Astrocyte (in vitro differentiated cells and primary cell): Measurements from ENCODE around the gene SCGB2A2. TPM values are rescaled to one million over a fixed set of nuclear protein-coding genes. Genes with fewer than 3 reads are reported as not detected.

Experiments used
- DNase-seq: peaks from one replicate; pipeline ENCODE4 v3.0.0-alpha.2; 2010; ENCODE audit warnings: low read depth
- FAIRE-seq: peaks from 2 replicates; lab custom pipeline; 2011; peaks lifted over from hg19 to GRCh38; lab: Jason Lieb, UNC
- H2AFZ ChIP-seq: 2 replicates; pipeline ENCODE4 v1.6.0; 2012; ENCODE audit warnings: low read depth, low read length, inconsistent platforms
- H3K27ac ChIP-seq: 2 replicates; pipeline ENCODE4 v1.5.1; 2011; ENCODE audit warnings: low read depth, low read length, inconsistent platforms
- H3K27me3 ChIP-seq: 2 replicates; pipeline ENCODE4 v1.6.0; 2011; ENCODE audit warnings: low read length, inconsistent platforms; ENCODE audit not compliant: insufficient read depth
- H3K36me3 ChIP-seq: 2 replicates; pipeline ENCODE4 v1.5.1; 2011; ENCODE audit warnings: low read length, inconsistent platforms; ENCODE audit not compliant: insufficient read depth
- H3K4me1 ChIP-seq: 2 replicates; pipeline ENCODE4 v1.5.1; 2011; ENCODE audit warnings: low read length, inconsistent platforms; ENCODE audit not compliant: insufficient read depth
- H3K4me2 ChIP-seq: 2 replicates; pipeline ENCODE4 v1.6.0; 2012; ENCODE audit warnings: low read length, inconsistent platforms
- H3K4me3 ChIP-seq: 2 replicates; pipeline ENCODE4 v1.5.1; 2011; ENCODE audit warnings: low read depth, mild to moderate bottlenecking, low read length, inconsistent platforms; ENCODE audit not compliant: insufficient read depth
- H3K79me2 ChIP-seq: 2 replicates; pipeline ENCODE4 v1.6.0; 2012; ENCODE audit warnings: mild to moderate bottlenecking, low read length, inconsistent platforms; ENCODE audit not compliant: insufficient read depth
- H3K9ac ChIP-seq: 2 replicates; pipeline ENCODE4 v1.6.0; 2012; ENCODE audit warnings: mild to moderate bottlenecking, low read length, inconsistent platforms
- H3K9me3 ChIP-seq: 2 replicates; pipeline ENCODE4 v1.5.1; 2012; ENCODE audit warnings: low read depth, mild to moderate bottlenecking, low read length, inconsistent platforms; ENCODE audit not compliant: insufficient read depth
- H4K20me1 ChIP-seq: 2 replicates; pipeline ENCODE4 v1.6.0; 2012; ENCODE audit warnings: low read length, inconsistent platforms; ENCODE audit not compliant: insufficient read depth
- H3K27ac Mint-ChIP-seq: one replicate; pipeline ENCODE4 v1.8.0; 2021; ENCODE audit warnings: mild to moderate bottlenecking, mixed read lengths; ENCODE audit not compliant: unreplicated experiment
- H3K27me3 Mint-ChIP-seq: one replicate; pipeline ENCODE4 v1.8.0; 2021; ENCODE audit warnings: low read depth, mixed read lengths; ENCODE audit not compliant: unreplicated experiment
- H3K36me3 Mint-ChIP-seq: one replicate; pipeline ENCODE4 v1.8.0; 2021; ENCODE audit warnings: low read depth, mixed read lengths; ENCODE audit not compliant: unreplicated experiment
- H3K4me1 Mint-ChIP-seq: one replicate; pipeline ENCODE4 v1.8.0; 2021; ENCODE audit warnings: low read depth, mixed read lengths; ENCODE audit not compliant: unreplicated experiment
- H3K4me3 Mint-ChIP-seq: one replicate; pipeline ENCODE4 v1.8.0; 2021; ENCODE audit warnings: mild to moderate bottlenecking, moderate library complexity, mixed read lengths; ENCODE audit not compliant: unreplicated experiment
- H3K9me3 Mint-ChIP-seq: one replicate; pipeline ENCODE4 v1.8.0; 2021; ENCODE audit warnings: mild to moderate bottlenecking, mixed read lengths; ENCODE audit not compliant: unreplicated experiment
- CTCF ChIP-seq: IDR thresholded peaks from 2 replicates; pipeline ENCODE4 v1.5.1; 2011; ENCODE audit warnings: low read depth, mild to moderate bottlenecking, inconsistent platforms, low read length, moderate library complexity; ENCODE audit not compliant: insufficient read depth
- EZH2 ChIP-seq: IDR thresholded peaks from 2 replicates; pipeline ENCODE4 v1.6.1; 2012; ENCODE audit warnings: mild to moderate bottlenecking, low read length, inconsistent platforms; ENCODE audit not compliant: insufficient read depth
- total RNA-seq: library from RNA; stranded (reverse); gene quantifications from 2 replicates; pipeline ENCODE4 v1.2.1, GENCODE V29; 2021

SCGB2A2 gene
- total RNA-seq, 1 donor from 2014 or later: not detected

- Histone ChIP-seq H3K4me2 (no peak overlapping the region), H3K79me2 (no peaks in the 10 kb centered on the region), H3K27ac (no peak overlapping the region), H4K20me1 (no peaks in the 10 kb centered on the region), H3K4me1 (no peaks in the 10 kb centered on the region), H3K27me3 (no peaks in the 10 kb centered on the region), H2AFZ (no peak overlapping the region), H3K9ac (no peak overlapping the region), H3K9me3 (no peaks in the 10 kb centered on the region), H3K36me3 (no peaks in the 10 kb centered on the region), H3K4me3 (no peak overlapping the region)
- H3K27me3 Mint-ChIP-seq: peaks cover 31% of the 10 kb centered on the region
- DNase-seq (peak; percentile 12), FAIRE-seq (no peak)
- no peak overlapping the region for H3K4me3 Mint-ChIP-seq
- no peaks in the 10 kb centered on the region for H3K36me3 Mint-ChIP-seq
- no peaks in the 10 kb centered on the region for H3K4me1 Mint-ChIP-seq
- no peaks in the 10 kb centered on the region for H3K9me3 Mint-ChIP-seq
- no peak overlapping the region for H3K27ac Mint-ChIP-seq
- TF ChIP-seq CTCF (no peak), EZH2 (no peak)
These were observed 25.5 kb downstream of the SCGB2A2 start for GRCh38 chr11:62295504-62295903.

GRCh38 chr11:62298975-62299374 lies 29.0 kb downstream of the SCGB2A2 start, which contains the start of gene SCGB1D4:
SCGB1D4 (minus strand) TSS chr11:62299075; CDS start chr11:62299010, 65 bp downstream.
- Histone ChIP-seq H3K79me2 (no peaks in the 10 kb centered on the region), H4K20me1 (no peaks in the 10 kb centered on the region), H3K9ac (no peak within 1 kb of the TSS), H3K27ac (no peak within 1 kb of the TSS), H3K27me3 (no peaks in the 10 kb centered on the region), H3K4me3 (no peak within 1 kb of the TSS), H3K4me1 (no peaks in the 10 kb centered on the region), H2AFZ (no peak within 1 kb of the TSS), H3K4me2 (no peak within 1 kb of the TSS), H3K36me3 (no peaks in the 10 kb centered on the region), H3K9me3 (no peaks in the 10 kb centered on the region)
- no peaks in the 10 kb centered on the region for H3K36me3 Mint-ChIP-seq
- no peaks in the 10 kb centered on the region for H3K4me1 Mint-ChIP-seq
- H3K27me3 Mint-ChIP-seq: peaks cover 31% of the 10 kb centered on the region
- H3K9me3 Mint-ChIP-seq: no peaks in the 10 kb centered on the region
- no peak within 1 kb of the TSS for H3K27ac Mint-ChIP-seq
- no peak within 1 kb of the TSS for H3K4me3 Mint-ChIP-seq
- FAIRE-seq (no peak), DNase-seq (no peak)
- TF ChIP-seq CTCF (no peak), EZH2 (no peak)

GRCh38 chr11:62306227-62306626 lies 36.3 kb downstream of the SCGB2A2 start:
- H3K36me3 ChIP-seq: no peaks in the 10 kb centered on the region
- Mint-ChIP-seq H3K9me3 (peaks cover 6% of the 10 kb centered on the region), H3K27ac (no peak overlapping the region), H3K4me3 (no peak overlapping the region), H3K36me3 (no peaks in the 10 kb centered on the region), H3K27me3 (peaks cover 13% of the 10 kb centered on the region), H3K4me1 (no peaks in the 10 kb centered on the region)
- no peak overlapping the region for H3K9ac ChIP-seq
- no peak overlapping the region for H3K4me2 ChIP-seq
- no peak for TF ChIP-seq CTCF
- TF ChIP-seq EZH2: no peak
- H3K4me3 ChIP-seq: no peak overlapping the region
- H2AFZ ChIP-seq: no peak overlapping the region
- H4K20me1 ChIP-seq: no peaks in the 10 kb centered on the region
- no peak overlapping the region for H3K27ac ChIP-seq
- FAIRE-seq (no peak), DNase-seq (no peak)
- no peaks in the 10 kb centered on the region for H3K9me3 ChIP-seq
- no peaks in the 10 kb centered on the region for H3K79me2 ChIP-seq
- no peaks in the 10 kb centered on the region for H3K27me3 ChIP-seq
- no peaks in the 10 kb centered on the region for H3K4me1 ChIP-seq
